Memory B cell (primary cell): ENCODE data around the gene PAAF1.

ENCODE experiments used
- ATAC-seq: fragments of 150-1000 bp; cut with Tn5 transposase; 2 replicates; pipeline ENCODE4 v1.10.0; 2021; ENCODE audit warnings: low read depth, mild to moderate bottlenecking, moderate library complexity
- DNase-seq, 2 donors: peaks; one replicate each; pipeline ENCODE4 v3.0.0; 2022; ENCODE audit warnings: low spot score in 2 of 2
- H3K27ac Mint-ChIP-seq: one replicate; pipeline ENCODE4 v1.8.0; 2022; ENCODE audit warnings: mild to moderate bottlenecking, moderate library complexity, mixed read lengths
- H3K27me3 Mint-ChIP-seq: one replicate; pipeline ENCODE4 v1.8.0; 2022; ENCODE audit warnings: mixed read lengths
- H3K36me3 Mint-ChIP-seq: one replicate; pipeline ENCODE4 v1.8.0; 2022; ENCODE audit warnings: mild to moderate bottlenecking, mixed read lengths
- H3K4me1 Mint-ChIP-seq: one replicate; pipeline ENCODE4 v1.8.0; 2022; ENCODE audit warnings: mixed read lengths
- H3K4me3 Mint-ChIP-seq: one replicate; pipeline ENCODE4 v1.8.0; 2022; ENCODE audit warnings: mild to moderate bottlenecking, moderate library complexity, mixed read lengths
- H3K9me3 Mint-ChIP-seq: one replicate; pipeline ENCODE4 v1.8.0; 2022; ENCODE audit warnings: mixed read lengths

The PAAF1 gene, protein sequence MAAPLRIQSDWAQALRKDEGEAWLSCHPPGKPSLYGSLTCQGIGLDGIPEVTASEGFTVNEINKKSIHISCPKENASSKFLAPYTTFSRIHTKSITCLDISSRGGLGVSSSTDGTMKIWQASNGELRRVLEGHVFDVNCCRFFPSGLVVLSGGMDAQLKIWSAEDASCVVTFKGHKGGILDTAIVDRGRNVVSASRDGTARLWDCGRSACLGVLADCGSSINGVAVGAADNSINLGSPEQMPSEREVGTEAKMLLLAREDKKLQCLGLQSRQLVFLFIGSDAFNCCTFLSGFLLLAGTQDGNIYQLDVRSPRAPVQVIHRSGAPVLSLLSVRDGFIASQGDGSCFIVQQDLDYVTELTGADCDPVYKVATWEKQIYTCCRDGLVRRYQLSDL

DNA sequence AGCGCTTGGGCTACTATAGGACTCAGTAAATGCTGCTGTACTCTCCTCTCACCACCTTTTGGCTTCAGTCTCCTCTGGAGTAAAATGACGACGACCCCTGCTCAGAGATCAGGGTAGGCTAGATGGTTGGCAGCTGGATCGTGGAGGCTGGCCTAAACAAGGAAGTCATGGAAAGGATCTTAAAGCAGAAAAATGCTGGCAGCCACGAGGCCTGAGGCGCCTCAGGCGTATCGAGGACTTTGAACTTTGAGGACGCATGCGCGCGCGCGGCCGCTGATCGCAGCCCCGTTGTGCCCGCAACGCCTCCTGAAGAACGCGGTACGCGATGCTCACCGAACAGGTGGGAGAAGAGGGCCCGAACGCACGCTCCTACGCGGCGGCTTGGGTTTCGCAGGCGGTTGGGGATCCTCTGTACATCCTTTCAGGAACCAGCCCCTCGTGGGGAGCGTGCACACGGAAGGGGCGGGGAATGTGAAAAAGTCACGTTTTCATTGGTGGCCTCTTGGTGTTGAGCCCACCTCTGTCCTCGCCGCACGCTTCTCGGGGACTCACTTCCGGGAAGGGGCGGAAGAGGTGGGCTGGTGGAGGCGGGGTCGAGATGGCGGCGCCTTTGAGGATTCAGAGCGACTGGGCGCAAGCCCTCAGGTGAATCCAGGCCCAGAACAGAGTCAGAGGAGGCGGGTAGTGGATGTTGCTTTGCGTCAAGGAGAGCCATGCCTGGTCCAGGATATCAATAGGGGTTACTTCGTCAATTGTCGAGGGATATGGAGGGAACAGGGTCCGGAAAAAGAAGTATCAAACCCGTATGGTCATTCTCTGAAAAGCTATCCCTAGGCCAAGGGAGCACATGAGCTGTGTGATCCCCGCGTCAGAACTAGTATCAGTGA lies at the start of gene PAAF1, which contains the start of gene COA4:
Gene PAAF1, plus strand, starts transcription at position 576 of the 887 bp plus-strand sequence. Its CDS starts 23 bp downstream, at position 599.
Gene COA4, minus strand, starts transcription at position 423 of the 887 bp plus-strand sequence. CDS start 3,468 bp downstream, outside the sequence.
- peak; percentile 98 for ATAC-seq

GRCh38 chr11:73830261-73830660 lies 46.5 kb upstream of the PAAF1 start:
- H3K27ac Mint-ChIP-seq: no peak overlapping the region
- DNase-seq: no peak

More for the DNA sequence above, at the start of gene PAAF1, which contains the start of gene COA4:
- DNase-seq: peak; percentile 79 to 88
- peaks cover 24% of the 10 kb centered on the region for H3K4me1 Mint-ChIP-seq
- no peaks in the 10 kb centered on the region for H3K27me3 Mint-ChIP-seq
- H3K9me3 Mint-ChIP-seq: no peaks in the 10 kb centered on the region
- peak within 1 kb of the TSS; percentile 99 for H3K4me3 Mint-ChIP-seq
- H3K36me3 Mint-ChIP-seq: peaks cover 8% of the 10 kb centered on the region
- H3K27ac Mint-ChIP-seq: peak within 1 kb of the TSS; percentile 95

DNA sequence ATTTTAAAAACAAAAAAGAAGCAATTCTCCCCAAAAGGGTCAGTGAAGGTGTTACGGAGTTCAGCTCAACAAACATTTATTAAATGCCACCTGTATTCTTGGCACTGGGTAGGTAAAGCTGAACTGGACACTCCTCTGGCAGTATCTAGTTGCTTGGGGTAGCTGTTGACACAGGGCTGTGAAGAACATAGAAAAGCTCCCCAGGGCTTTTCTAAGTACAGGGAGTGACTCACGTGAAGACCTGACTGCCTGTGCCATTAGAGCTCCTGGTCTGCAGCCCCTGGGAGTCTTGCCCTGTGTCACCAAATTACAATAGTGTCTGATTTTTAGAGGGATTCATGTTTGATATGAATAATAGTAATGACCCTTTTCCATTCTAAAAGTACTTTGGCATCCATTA lies 43.7 kb upstream of the PAAF1 start:
- no peak overlapping the region for H3K4me3 Mint-ChIP-seq
- peaks cover 3% of the 10 kb centered on the region for H3K4me1 Mint-ChIP-seq
- ATAC-seq (no peak), DNase-seq (no peak)
- peaks cover 28% of the 10 kb centered on the region for H3K36me3 Mint-ChIP-seq
- no peaks in the 10 kb centered on the region for H3K9me3 Mint-ChIP-seq
- no peak overlapping the region for H3K27ac Mint-ChIP-seq
- H3K27me3 Mint-ChIP-seq: no peaks in the 10 kb centered on the region

More at GRCh38 chr11:73830261-73830660, 46.5 kb upstream of the PAAF1 start:
- H3K4me3 Mint-ChIP-seq: no peak overlapping the region
- H3K9me3 Mint-ChIP-seq: no peaks in the 10 kb centered on the region
- no peaks in the 10 kb centered on the region for H3K27me3 Mint-ChIP-seq
- H3K4me1 Mint-ChIP-seq: peaks cover 3% of the 10 kb centered on the region
- ATAC-seq: no peak
- H3K36me3 Mint-ChIP-seq: peaks cover 32% of the 10 kb centered on the region

DNA sequence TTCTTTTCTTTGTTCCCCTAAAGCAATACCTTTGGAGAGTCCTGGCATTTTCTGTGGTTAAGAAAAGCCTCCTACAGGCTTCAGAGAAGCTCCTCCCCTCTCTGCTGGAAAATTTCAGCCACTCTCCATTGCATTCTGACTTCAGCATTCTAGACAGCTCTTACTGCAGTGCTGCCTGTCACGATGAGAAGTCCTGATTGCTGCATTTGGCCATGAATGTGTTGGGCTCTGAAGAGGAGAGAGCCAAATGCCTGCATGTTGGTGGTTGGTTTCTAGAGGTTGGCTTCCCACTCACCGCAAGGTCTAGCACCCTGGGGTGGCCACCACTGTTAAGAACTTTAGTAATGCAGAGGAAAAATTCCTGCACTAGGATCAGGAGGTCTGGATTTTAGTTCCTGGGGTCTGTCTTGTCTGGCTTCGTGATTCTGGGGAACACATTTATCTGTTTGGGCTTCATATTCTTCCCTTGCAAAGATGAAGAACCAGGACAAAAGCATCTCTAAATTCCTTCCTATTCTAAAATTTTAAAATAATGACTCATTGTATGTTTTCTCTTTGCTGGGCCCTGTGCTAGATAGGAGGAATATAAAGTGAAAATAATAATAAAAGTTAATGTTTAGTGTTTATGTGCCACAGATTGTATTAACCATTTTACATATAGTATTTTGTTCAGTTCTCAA lies 38.2 kb upstream of the PAAF1 start:
- no peak for ATAC-seq
- peaks cover 6% of the 10 kb centered on the region for H3K4me1 Mint-ChIP-seq
- H3K4me3 Mint-ChIP-seq: no peak overlapping the region
- H3K27me3 Mint-ChIP-seq: no peaks in the 10 kb centered on the region
- no peaks in the 10 kb centered on the region for H3K9me3 Mint-ChIP-seq
- no peak overlapping the region for H3K27ac Mint-ChIP-seq
- DNase-seq: no peak
- H3K36me3 Mint-ChIP-seq: peaks cover 24% of the 10 kb centered on the region

- no peak for ATAC-seq
- no peak for DNase-seq
- no peaks in the 10 kb centered on the region for H3K27me3 Mint-ChIP-seq
- H3K4me1 Mint-ChIP-seq: peaks cover 6% of the 10 kb centered on the region
- no peak overlapping the region for H3K4me3 Mint-ChIP-seq
- H3K27ac Mint-ChIP-seq: no peak overlapping the region
- H3K36me3 Mint-ChIP-seq: peaks cover 26% of the 10 kb centered on the region
- no peaks in the 10 kb centered on the region for H3K9me3 Mint-ChIP-seq
These were observed 37.7 kb upstream of the PAAF1 start for GRCh38 chr11:73839123-73839457.

GRCh38 chr11:73851046-73851764 lies 25.6 kb upstream of the PAAF1 start:
- H3K27ac Mint-ChIP-seq: no peak overlapping the region
- H3K27me3 Mint-ChIP-seq: no peaks in the 10 kb centered on the region
- no peak overlapping the region for H3K4me3 Mint-ChIP-seq
- H3K4me1 Mint-ChIP-seq: no peaks in the 10 kb centered on the region
- H3K9me3 Mint-ChIP-seq: no peaks in the 10 kb centered on the region
- peaks cover 25% of the 10 kb centered on the region for H3K36me3 Mint-ChIP-seq
- DNase-seq: no peak
- no peak for ATAC-seq

DNA sequence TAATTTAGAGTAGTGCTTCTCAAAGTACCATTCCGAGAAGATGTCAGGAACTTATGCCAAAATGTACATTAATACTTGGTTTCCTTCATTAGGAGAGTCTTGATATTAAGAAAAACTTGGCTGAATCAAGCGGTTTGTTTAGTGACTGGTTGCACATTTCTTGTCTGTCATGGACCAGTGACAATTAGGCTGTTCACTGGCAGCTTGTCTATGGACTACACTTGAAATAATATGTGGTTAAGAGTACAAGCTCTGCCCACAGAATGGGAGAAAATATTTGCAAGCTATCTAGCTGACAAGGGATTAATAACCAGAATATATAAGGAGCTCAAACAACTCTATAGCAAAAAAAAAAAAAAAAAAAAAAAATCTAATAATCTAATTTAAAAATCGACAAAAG lies 24.8 kb upstream of the PAAF1 start:
- Mint-ChIP-seq H3K27ac (no peak overlapping the region), H3K4me3 (no peak overlapping the region), H3K27me3 (no peaks in the 10 kb centered on the region), H3K36me3 (peaks cover 21% of the 10 kb centered on the region), H3K9me3 (no peaks in the 10 kb centered on the region), H3K4me1 (no peaks in the 10 kb centered on the region)
- DNase-seq: no peak
- ATAC-seq: no peak

DNA sequence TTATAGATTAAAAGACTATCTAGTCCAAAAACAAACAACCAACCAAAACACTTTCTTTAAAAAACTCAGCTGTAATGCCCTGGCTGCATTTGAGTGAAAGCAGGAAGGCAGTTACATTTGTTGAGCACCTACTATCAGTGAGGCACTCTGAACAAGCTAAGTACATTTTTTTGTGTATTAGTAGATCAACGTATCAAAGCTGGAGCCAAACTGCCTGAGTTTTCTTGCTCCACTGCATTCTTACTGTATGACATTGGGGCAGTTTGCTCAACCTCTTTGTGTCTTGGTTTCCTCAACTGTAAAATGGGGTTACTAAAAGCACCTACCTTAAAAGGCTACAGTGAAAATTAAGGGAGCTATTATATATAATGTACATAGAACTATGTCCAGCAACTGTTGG lies 22.1 kb upstream of the PAAF1 start:
- Mint-ChIP-seq H3K36me3 (peaks cover 20% of the 10 kb centered on the region), H3K4me3 (no peak overlapping the region), H3K27me3 (no peaks in the 10 kb centered on the region), H3K27ac (no peak overlapping the region), H3K9me3 (no peaks in the 10 kb centered on the region), H3K4me1 (no peaks in the 10 kb centered on the region)
- no peak for DNase-seq
- no peak for ATAC-seq

DNA sequence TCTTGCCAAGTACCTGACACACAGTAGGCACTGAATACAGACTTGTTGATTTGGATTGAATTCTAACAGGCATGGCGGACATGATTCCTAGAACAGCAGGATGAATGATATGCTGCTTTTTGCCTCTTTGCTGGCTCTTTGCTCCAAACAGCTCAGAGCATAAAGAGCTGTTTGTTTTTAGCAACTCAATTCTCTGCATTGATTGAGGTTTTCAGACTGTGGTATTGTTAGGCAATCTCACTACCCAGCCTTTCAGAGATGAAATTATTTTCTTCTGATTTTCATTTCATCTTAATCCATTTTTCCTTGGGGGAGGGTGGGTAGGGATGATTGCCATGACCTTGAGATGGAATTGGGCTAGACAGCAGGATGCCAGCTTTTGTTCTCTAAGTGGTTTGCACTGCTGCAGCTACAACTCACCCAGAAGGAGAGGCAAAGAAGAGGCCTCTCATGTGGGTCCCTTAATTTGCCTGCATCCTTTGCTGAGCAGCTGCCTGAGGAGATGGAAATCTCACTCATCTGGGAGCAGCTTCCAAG lies 20.7 kb upstream of the PAAF1 start:
- no peak for ATAC-seq
- no peaks in the 10 kb centered on the region for H3K9me3 Mint-ChIP-seq
- peaks cover 28% of the 10 kb centered on the region for H3K36me3 Mint-ChIP-seq

GRCh38 chr11:73859671-73860070 lies 17.1 kb upstream of the PAAF1 start:
- Mint-ChIP-seq H3K4me1 (no peaks in the 10 kb centered on the region), H3K27ac (peak overlapping the region; percentile 15), H3K27me3 (no peaks in the 10 kb centered on the region), H3K36me3 (peaks cover 32% of the 10 kb centered on the region), H3K4me3 (no peak overlapping the region), H3K9me3 (no peaks in the 10 kb centered on the region)
- DNase-seq (no peak), ATAC-seq (no peak)

More for the DNA sequence above, 20.7 kb upstream of the PAAF1 start:
- H3K4me3 Mint-ChIP-seq: no peak overlapping the region
- H3K4me1 Mint-ChIP-seq: no peaks in the 10 kb centered on the region
- no peak for DNase-seq
- H3K27ac Mint-ChIP-seq: no peak overlapping the region
- H3K27me3 Mint-ChIP-seq: no peaks in the 10 kb centered on the region

DNA sequence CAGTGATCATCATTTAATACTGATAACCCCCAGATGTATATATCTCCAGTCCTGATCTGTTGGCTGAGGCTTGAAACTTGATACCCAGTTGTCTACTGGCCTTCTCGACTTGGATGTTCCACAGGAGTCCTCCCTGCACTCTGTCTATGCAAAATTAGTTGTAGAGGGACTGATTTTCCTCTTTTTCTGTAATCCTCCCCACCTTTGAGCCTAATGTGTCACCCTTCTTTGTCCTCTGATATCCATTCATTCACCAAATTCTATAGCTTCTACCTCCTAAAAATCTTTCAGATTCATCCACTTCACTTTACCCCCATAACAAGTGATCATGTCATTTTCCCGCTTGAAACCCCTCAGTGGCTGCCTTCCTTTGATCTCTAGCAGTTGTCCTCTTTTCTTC lies 16.6 kb upstream of the PAAF1 start:
- no peak for DNase-seq
- Mint-ChIP-seq H3K4me1 (peaks cover 1% of the 10 kb centered on the region), H3K9me3 (no peaks in the 10 kb centered on the region), H3K27me3 (no peaks in the 10 kb centered on the region), H3K36me3 (peaks cover 31% of the 10 kb centered on the region), H3K4me3 (no peak overlapping the region), H3K27ac (peak overlapping the region; percentile 15)
- no peak for ATAC-seq

- Mint-ChIP-seq H3K27me3 (no peaks in the 10 kb centered on the region), H3K9me3 (no peaks in the 10 kb centered on the region), H3K4me1 (peaks cover 2% of the 10 kb centered on the region), H3K36me3 (peaks cover 31% of the 10 kb centered on the region), H3K4me3 (no peak overlapping the region), H3K27ac (no peak overlapping the region)
- DNase-seq: no peak
- ATAC-seq: no peak
These were observed 13.8 kb upstream of the PAAF1 start for GRCh38 chr11:73862986-73863385.

GRCh38 chr11:73866095-73866579 lies 10.7 kb upstream of the PAAF1 start:
- ATAC-seq: no peak
- no peak for DNase-seq
- Mint-ChIP-seq H3K27ac (no peak overlapping the region), H3K27me3 (no peaks in the 10 kb centered on the region), H3K36me3 (peaks cover 17% of the 10 kb centered on the region), H3K4me3 (no peak overlapping the region), H3K4me1 (peaks cover 2% of the 10 kb centered on the region), H3K9me3 (no peaks in the 10 kb centered on the region)
